ENCODE measurements around the gene SLCO1A2.
"Not testable (repeated sequence)": the region's sequence is repeated elsewhere in the genome, so short reads cannot be mapped to it uniquely, and the experiment has no call there.

The SLCO1A2 gene, protein sequence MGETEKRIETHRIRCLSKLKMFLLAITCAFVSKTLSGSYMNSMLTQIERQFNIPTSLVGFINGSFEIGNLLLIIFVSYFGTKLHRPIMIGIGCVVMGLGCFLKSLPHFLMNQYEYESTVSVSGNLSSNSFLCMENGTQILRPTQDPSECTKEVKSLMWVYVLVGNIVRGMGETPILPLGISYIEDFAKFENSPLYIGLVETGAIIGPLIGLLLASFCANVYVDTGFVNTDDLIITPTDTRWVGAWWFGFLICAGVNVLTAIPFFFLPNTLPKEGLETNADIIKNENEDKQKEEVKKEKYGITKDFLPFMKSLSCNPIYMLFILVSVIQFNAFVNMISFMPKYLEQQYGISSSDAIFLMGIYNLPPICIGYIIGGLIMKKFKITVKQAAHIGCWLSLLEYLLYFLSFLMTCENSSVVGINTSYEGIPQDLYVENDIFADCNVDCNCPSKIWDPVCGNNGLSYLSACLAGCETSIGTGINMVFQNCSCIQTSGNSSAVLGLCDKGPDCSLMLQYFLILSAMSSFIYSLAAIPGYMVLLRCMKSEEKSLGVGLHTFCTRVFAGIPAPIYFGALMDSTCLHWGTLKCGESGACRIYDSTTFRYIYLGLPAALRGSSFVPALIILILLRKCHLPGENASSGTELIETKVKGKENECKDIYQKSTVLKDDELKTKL

DNA sequence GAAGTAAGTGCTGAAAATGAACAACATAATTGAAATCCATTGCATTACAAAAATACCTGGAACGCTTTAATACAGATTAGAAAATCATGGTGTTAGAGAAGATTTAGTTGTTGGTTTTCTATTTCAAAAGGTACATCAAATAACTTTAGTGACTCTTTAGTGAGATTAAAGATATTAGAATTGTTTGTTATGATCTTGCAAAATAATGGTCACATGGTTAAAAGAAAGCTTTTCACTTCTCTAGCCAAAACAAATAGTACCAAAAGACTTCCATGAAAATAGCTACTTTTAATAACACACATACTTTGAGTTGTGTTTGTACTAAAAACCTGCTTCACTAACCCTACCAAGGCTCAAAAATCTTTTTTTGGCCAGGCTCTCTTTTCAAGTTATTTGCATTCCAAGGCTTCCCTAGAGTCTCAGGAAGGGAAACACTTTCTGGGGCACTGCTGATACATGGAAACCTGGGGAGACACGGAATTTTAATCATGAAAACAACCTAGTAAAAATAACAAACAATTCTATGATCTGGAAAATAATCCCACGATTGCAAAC lies at the start of gene SLCO1A2:
Gene SLCO1A2 (minus strand): TSS at position 147 of the 555 bp plus-strand sequence. CDS start 270 bp downstream, outside the sequence.
- TF ChIP-seq MYC (IDR thresholded peaks at IDR 0.05; ENCODE audit: low read depth, low read length) (no peak), CTCF (IDR thresholded peaks at IDR 0.05; ENCODE audit: low read depth, low read length) (no peak), POLR2A (IDR thresholded peaks at IDR 0.05; ENCODE audit: extremely low read depth, insufficient read length) (no peak)
- TF ChIP-seq, protein P1, sequence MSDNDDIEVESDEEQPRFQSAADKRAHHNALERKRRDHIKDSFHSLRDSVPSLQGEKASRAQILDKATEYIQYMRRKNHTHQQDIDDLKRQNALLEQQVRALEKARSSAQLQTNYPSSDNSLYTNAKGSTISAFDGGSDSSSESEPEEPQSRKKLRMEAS (IDR thresholded peaks at IDR 0.05; ENCODE audit: low read depth, low read length): no peak
- DNase-seq (ENCODE audit: low read depth): no peak
- no peak within 1 kb of the TSS for H3K4me3 ChIP-seq (ENCODE audit: low read depth, low read length)

- DNase-seq (ENCODE audit: low read depth): no peak
- TF ChIP-seq, protein P1 (IDR thresholded peaks at IDR 0.05; ENCODE audit: low read depth, low read length): no peak
- TF ChIP-seq MYC (IDR thresholded peaks at IDR 0.05; ENCODE audit: low read depth, low read length): no peak
- TF ChIP-seq CTCF (IDR thresholded peaks at IDR 0.05; ENCODE audit: low read depth, low read length): no peak
- TF ChIP-seq POLR2A (IDR thresholded peaks at IDR 0.05; ENCODE audit: extremely low read depth, insufficient read length): no peak
- no peak overlapping the region for H3K4me3 ChIP-seq (ENCODE audit: low read depth, low read length)
These were observed 49.5 kb upstream of the SLCO1A2 start for GRCh38 chr12:21384261-21384660.

DNA sequence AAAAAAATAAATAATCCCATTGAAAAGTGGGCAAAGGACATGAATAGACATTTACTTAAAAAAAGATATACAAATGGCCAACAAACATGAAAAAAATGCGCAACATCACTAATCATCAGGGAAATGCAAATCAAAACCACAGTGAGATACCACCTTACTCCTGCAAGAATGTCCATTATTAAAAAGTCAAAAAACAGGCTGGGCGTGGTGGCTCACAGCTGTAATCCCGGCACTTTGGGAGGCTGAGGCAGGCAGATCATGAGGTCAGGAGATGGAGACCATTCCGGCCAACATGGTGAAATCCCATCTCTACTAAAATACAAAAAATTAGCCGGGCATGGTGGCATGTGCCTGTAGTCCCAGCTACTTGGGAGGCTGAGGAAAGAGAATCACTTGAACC lies 46.6 kb upstream of the SLCO1A2 start:
- not testable (repeated sequence) for DNase-seq (ENCODE audit: low read depth); H3K4me3 ChIP-seq (ENCODE audit: low read depth, low read length)

GRCh38 chr12:21379218-21379617 lies 44.5 kb upstream of the SLCO1A2 start:
- no peak for TF ChIP-seq CTCF (IDR thresholded peaks at IDR 0.05; ENCODE audit: low read depth, low read length)
- TF ChIP-seq MYC (IDR thresholded peaks at IDR 0.05; ENCODE audit: low read depth, low read length): no peak
- no peak for TF ChIP-seq POLR2A (IDR thresholded peaks at IDR 0.05; ENCODE audit: extremely low read depth, insufficient read length)
- TF ChIP-seq, protein P1 (IDR thresholded peaks at IDR 0.05; ENCODE audit: low read depth, low read length): no peak
- no peak overlapping the region for H3K4me3 ChIP-seq (ENCODE audit: low read depth, low read length)
- DNase-seq (ENCODE audit: low read depth): no peak

DNA sequence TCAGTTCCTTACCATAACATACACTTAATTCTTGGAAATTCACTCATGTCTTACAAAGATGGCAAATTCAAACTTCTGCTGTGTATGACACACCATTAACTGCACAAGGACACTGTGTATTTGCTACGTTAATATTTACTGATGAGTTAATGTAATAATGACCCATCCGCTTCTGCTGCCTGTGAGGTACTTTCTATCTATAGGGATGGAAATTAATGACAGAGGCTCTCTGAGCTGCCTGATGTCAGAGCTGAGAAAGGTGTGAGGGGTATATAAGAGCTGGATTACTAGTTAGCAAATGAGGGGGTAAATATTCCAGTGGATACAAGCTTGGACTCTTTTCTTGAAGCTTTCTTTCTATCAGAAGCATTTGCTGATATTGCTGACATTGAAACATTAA lies 37.9 kb upstream of the SLCO1A2 start, which contains the start of gene IAPP:
Gene IAPP (plus strand): TSS at position 301 of the 400 bp plus-strand sequence. CDS start 450 bp downstream, outside the sequence.
- H3K4me3 ChIP-seq (ENCODE audit: low read depth, low read length): no peak within 1 kb of the TSS
- TF ChIP-seq, protein P1 (IDR thresholded peaks at IDR 0.05; ENCODE audit: low read depth, low read length): no peak
- no peak for TF ChIP-seq POLR2A (IDR thresholded peaks at IDR 0.05; ENCODE audit: extremely low read depth, insufficient read length)
- TF ChIP-seq MYC (IDR thresholded peaks at IDR 0.05; ENCODE audit: low read depth, low read length): no peak
- no peak for TF ChIP-seq CTCF (IDR thresholded peaks at IDR 0.05; ENCODE audit: low read depth, low read length)
- no peak for DNase-seq (ENCODE audit: low read depth)
